Limb (tissue), 2 donors: ENCODE results near the gene GNB1.

Experiments
- DNase-seq, 2 donors: peaks; one replicate each; pipeline ENCODE4 v3.0.0-alpha.2; 2016; ENCODE audit errors: extremely low spot score in 2 of 2

Gene GNB1

GRCh38 chr1:1922956-1923833 is 32.3 kb upstream of the GNB1 start:
- peak in 1 of 2 donors; percentile 28 for DNase-seq

- DNase-seq, result no peak
Measured at GRCh38 chr1:1922702-1922955, 31.7 kb upstream of the GNB1 start.

DNA sequence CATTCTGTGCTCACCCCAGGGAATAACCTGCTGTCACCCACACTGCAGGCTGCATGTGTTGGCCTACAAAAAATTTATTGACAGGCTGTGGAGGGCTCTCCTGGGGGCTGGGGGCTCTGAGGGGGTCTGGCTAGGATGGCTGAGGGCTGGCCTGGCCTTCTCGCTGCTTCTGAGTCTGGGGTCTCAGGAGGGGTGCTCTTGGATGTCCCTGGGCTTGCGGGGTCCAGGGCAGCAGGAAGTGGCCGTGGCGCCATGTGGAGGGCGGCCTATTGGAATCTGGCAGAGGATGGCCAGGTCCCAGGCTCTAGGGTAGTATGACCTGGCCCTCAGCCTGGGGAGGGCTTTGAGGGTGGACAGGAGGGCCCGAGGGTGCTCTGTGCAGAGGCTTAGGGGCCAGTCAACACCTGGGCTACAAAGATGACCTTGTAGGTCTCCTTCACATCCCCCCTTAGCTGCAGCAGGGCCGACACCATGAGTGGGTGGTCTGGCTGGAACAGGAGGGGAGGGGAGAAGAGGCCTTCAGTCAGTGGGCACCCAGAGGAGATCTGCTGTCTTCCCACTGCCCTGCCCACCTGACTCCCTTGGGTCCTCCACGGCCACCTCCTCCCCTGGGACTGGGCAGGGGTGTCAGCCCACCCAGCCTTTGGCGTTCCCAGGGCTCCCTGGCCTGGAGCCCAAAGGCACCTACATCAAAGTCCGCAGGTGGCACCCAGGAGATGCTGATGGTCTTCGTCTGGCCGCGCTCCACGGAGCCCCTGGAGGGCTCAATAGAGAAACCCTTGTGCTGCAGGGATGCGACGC is 31.2 kb upstream of the GNB1 start:
- DNase-seq, result peak in 1 of 2 donors; percentile 39

GRCh38 chr1:1921459-1921862 is 30.6 kb upstream of the GNB1 start:
- peak in 1 of 2 donors; percentile 38 for DNase-seq

GRCh38 chr1:1920608-1921458 is 29.9 kb upstream of the GNB1 start:
- peak in 1 of 2 donors; percentile 42 for DNase-seq

- DNase-seq, result no peak
Measured at GRCh38 chr1:1920057-1920607, 29.2 kb upstream of the GNB1 start.

DNA sequence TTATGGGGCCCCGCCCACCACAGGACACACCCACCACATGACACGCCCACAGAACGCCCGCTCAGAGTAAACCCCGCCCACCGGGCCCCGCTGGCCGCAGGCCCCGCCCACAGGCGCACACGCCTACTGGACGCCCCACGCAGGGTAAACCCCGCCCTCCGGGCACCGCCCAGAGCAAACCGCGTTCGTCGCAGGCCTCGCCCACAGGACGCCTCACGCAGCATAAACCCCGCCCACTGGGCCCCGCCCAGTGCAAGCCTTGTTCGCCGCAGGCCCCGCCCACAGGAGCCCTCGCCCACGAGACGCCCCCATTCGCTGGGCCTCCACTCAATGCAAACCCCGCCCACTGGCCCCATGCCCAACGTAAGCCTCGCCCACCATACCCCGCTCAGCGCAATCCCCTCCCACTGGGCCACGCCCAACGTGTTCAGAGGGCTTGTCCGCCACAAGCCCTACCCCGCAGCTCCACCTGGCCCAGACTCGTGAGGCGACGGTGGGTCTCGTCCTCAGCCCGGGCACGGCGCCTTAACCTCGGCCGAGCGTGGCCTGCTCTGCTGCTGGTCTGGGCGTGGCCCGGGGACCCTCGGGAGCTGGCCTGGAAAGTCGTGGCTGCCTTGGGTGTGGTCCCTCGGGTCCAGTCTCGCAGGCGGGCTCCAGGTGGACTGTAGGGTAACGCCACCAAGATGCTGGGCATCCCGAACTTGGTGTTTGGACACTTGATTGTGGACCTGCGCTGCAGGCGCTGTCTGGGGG is 28.6 kb upstream of the GNB1 start:
- DNase-seq, result peak; percentile 94 to 100

GRCh38 chr1:1918901-1919303 is 28.0 kb upstream of the GNB1 start, which contains the start of gene TMEM52:
TMEM52 (minus strand) TSS chr1:1919279; CDS start chr1:1919265, 14 bp downstream.
- DNase-seq, result no peak

DNA sequence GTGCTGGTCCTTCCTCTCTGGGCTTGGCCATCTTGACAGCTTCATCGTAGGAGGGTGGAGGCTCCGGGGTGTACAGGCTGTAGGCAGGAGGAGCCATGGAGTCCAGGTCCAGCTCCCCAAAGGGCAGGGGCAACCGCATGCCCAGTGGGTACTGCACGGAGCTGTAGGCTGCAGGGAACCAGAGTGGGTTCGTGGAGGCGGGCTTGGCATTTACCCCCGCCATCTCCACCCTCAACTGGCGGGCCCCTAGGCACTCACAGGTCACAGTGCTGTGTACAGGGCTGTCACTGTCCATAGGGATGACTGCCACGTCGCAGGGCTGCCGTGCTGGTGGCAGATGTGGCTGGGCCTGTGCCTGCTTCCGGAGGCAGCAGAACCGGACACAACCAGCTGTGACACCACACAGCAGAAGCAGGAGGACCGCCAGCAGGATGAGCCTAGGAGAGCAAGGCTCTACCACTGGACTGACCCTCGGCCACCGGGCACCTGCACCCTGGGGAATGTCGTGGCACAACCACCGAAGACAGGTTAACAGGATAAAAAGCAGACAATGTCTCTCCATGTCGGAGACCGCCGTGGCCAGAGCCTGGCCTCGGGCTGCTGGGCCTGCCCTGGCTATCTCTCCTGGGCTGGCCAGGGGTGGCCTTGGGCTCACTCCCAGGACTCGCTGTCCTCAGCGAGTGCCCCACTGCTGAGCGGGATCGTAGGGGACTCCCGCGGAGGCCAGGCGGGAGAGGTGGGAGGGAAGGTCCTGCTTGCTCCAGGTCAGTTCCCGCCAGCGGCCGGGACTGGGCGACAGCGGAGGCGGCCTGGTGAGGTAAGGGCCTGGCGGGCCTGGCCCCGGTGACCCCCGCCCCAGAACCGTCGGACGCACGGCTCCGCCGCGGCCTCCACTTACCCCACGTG is 27.4 kb upstream of the GNB1 start:
- DNase-seq, result peak in 1 of 2 donors; percentile 37

DNA sequence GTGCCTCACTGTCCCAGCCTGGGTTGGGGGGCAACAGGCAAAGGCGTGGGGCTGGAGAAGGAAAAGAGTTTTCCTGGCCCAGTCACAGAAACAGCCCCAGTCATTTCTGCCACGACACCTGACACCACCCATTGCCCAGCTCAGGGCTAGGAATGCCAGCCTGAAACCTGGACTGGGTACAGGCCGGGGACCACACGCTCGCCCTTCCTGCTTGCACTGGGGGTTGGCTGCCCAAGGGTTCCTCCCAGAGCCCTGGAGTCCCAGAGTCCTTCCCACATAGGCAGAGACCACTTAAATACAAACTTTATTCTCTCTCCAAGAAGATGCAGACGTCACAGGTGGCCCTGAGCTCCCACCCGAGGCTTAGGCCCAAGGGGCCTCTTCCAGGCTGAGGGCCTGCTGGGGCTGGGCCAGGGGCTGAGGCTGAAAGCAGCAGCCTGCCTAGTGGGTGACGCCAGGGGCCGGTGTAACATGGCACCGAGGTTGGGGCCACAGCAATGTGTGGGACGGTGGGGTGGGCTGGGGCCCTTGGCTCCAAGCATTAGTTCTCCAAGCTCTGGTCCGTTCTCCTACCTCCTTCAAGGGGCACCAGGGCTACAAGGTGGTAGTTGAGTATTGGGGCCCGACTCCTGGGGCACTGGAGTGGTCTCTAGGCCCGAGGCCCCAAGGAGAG is 26.6 kb upstream of the GNB1 start:
- no peak for DNase-seq

- peak in 1 of 2 donors; percentile 37 for DNase-seq
Measured at GRCh38 chr1:1916851-1917251, 26.0 kb upstream of the GNB1 start.

DNA sequence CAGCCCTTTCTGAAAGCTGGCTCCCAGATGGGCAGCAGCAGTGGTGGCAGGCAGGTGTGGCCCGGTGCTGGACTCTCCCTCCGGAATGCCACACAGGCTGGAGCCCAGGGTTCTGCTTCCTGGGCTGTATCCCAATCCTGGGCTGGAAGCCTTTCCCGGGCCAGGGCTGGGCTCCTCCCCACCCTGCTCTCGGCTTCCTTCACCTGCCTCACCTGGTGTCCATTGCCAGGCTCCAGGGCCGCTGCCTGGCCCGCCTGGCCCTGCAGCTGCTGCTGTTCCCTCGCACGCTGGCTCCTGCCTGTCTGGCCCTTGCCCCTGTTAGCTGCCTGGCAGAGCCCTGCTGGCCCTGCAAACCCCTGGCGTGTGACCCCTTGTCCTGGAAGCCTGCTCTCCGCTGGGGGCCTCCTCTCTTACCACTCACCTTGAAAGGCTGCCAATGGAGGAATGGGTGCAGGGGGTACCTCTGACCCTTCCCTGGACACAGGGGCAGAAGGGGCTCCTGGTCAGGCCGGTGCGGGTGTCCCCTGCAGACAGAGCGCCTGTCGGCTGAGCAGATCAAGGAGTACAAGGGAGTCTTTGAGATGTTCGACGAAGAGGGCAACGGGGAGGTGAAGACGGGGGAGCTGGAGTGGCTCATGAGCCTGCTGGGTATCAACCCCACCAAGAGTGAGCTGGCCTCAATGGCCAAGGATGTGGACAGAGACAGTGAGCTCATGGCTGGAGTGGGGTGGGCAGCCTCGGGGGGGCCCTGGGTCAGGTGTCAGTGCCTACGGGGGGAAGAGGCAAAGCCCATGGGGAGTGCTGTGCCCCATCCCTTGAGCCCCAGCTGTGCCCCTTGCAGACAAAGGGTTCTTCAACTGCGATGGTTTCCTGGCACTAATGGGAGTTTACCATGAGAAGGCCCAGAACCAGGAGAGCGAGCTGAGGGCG is 25.3 kb upstream of the GNB1 start:
- peak in 1 of 2 donors; percentile 30 for DNase-seq

DNA sequence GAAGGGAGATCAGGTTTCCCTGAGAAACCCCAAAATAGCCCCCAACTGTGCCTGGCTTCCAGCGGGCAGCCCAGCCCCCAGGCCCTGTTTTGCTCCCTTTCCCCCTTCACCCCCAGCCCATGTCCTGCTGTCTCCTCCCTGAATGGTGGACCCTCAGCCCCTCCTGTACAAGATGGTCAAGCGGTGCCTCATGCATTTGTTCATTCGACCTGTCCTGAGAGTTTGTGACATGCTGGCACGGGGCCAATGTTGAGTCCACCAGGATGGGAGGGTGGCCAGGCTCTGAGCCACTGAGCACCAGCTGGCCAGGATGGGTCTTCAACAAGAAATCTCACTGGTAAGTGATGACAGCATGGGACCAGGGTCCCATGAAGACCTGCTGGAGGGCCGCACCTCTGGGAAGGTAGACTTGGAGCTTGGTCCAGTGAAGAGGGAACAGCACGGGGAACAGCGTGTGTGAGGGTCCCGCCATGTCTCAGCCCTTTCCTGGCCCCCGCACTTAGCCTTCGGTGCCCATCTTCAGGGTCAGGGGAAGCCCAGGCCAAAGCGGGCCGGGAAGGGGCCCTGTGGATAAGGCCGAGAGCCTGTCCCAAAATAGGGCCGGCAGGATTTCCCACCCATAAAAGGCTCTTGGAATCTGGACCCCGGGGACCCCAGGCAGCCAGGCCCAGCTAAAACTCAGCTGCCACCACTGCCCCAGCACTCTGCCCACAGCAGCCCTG is 24.2 kb upstream of the GNB1 start, which contains the start of gene CALML6:
CALML6 (plus strand) TSS at position 290 of the 722 bp plus-strand sequence; CDS start at position 311, 21 bp downstream.
- DNase-seq, result peak in 1 of 2 donors; percentile 48

- peak in 1 of 2 donors; percentile 51 for DNase-seq
Measured at GRCh38 chr1:1914101-1914970, 23.4 kb upstream of the GNB1 start.

DNA sequence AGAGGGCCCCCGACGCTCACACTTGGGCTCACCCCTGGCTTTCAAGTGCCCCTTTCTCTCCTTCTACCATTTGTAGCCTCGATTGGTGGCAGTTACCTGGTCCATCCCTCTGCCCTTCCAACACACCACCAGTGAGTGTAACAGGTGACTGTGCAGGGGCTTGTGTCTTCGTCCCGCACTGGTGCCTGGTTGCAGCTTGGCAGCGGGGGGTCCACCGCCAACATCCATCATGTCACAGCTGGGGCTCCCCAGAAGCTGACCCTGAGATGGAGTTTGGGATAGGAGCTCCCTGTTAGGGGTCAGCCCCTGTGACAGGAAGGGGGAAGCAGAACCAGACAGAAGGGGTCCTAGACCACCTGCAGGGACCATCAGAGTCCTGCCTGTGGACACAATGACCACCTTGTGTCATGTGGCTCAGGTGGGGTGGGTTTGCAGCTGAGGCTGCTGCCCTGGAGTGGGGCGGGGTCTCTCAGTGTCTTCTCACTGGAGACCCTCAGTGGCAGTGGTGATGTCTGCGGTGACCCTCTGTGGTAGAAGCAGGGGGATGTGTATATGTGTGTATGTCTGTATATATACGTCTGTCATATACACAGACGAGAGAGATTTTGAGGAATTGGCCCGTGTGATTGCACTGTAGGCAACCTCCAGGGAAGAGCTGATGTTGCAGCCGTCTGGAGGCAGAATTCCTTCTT is 20.6 kb upstream of the GNB1 start:
- peak in 1 of 2 donors; percentile 27 for DNase-seq
